ENCODE measurements around the gene SIGLECL1.

The SIGLECL1 gene

DNA sequence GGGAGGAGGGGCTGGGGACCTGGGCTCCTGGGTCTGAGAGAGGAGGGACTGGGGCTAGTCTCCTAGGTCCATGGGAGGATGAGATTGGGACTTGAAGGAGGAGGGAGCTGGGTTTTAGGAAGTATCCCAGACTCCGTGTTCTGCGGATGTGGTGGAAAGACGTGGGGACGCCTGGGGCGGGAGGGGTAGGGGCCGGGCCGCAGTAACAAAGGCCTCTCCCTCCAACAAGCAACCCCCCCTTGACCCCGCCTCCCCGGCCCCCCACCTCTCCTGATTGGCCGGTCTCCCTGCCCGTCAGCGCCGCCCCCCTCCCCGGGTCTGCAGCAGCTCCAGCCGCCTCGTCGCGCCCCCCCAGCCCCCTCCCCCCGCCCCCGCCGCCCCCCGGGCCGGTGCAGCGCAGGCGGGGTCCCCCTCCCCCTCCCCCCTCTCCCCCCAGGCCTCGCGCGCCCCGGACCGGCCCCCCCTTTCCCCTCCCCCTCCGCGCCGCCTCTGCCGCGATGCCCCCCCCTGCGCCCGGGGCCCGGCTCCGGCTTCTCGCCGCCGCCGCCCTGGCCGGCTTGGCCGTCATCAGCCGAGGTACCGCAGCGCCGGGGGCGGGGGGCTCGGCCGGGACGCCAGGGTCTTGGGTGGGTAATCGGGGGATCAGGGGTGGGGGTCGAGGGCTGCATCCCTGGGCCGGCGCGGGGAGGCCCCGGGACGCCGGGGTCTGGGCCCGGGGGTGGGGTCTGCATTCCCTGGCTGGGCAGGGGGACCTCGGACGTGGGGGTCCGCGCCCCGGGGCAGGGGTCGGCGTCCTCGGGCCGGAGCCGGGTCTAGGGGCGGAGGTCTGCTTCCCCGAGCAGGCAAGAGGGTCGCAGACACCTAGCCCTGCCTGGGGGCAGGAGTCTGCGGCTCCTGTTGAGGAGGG, 60.7 kb downstream of the SIGLECL1 start, which contains the start of gene IGLON5:
Gene IGLON5, plus strand, starts transcription at position 294 of the 907 bp plus-strand sequence. Its CDS starts 204 bp downstream, at position 498.
- H3K4me3 ChIP-seq (ENCODE audit: low read depth, low read length) = no peak within 1 kb of the TSS
- DNase-seq (ENCODE audit: low read depth) = no peak
- TF ChIP-seq, protein P1, sequence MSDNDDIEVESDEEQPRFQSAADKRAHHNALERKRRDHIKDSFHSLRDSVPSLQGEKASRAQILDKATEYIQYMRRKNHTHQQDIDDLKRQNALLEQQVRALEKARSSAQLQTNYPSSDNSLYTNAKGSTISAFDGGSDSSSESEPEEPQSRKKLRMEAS (IDR thresholded peaks at IDR 0.05; ENCODE audit: low read depth, low read length) = no peak
- no peak for TF ChIP-seq MYC (IDR thresholded peaks at IDR 0.05; ENCODE audit: low read depth, low read length)
- TF ChIP-seq, protein P2, sequence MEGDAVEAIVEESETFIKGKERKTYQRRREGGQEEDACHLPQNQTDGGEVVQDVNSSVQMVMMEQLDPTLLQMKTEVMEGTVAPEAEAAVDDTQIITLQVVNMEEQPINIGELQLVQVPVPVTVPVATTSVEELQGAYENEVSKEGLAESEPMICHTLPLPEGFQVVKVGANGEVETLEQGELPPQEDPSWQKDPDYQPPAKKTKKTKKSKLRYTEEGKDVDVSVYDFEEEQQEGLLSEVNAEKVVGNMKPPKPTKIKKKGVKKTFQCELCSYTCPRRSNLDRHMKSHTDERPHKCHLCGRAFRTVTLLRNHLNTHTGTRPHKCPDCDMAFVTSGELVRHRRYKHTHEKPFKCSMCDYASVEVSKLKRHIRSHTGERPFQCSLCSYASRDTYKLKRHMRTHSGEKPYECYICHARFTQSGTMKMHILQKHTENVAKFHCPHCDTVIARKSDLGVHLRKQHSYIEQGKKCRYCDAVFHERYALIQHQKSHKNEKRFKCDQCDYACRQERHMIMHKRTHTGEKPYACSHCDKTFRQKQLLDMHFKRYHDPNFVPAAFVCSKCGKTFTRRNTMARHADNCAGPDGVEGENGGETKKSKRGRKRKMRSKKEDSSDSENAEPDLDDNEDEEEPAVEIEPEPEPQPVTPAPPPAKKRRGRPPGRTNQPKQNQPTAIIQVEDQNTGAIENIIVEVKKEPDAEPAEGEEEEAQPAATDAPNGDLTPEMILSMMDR (IDR thresholded peaks at IDR 0.05; ENCODE audit: low read depth, low read length) = no peak
- TF ChIP-seq POLR2A (IDR thresholded peaks at IDR 0.05; ENCODE audit: extremely low read depth, insufficient read length) = no peak

- no peak overlapping the region for H3K4me3 ChIP-seq (ENCODE audit: low read depth, low read length)
- DNase-seq (ENCODE audit: low read depth) = no peak
- TF ChIP-seq MYC (IDR thresholded peaks at IDR 0.05; ENCODE audit: low read depth, low read length) (no peak), POLR2A (IDR thresholded peaks at IDR 0.05; ENCODE audit: extremely low read depth, insufficient read length) (no peak)
- TF ChIP-seq, protein P2 (IDR thresholded peaks at IDR 0.05; ENCODE audit: low read depth, low read length) = no peak
- TF ChIP-seq, protein P1 (IDR thresholded peaks at IDR 0.05; ENCODE audit: low read depth, low read length) = no peak
Observed at GRCh38 chr19:51316688-51317087, 65.8 kb downstream of the SIGLECL1 start.

GRCh38 chr19:51317376-51317775, 66.5 kb downstream of the SIGLECL1 start:
- peak; percentile 59 for DNase-seq (ENCODE audit: low read depth)
- no peak overlapping the region for H3K4me3 ChIP-seq (ENCODE audit: low read depth, low read length)
- no peak for TF ChIP-seq MYC (IDR thresholded peaks at IDR 0.05; ENCODE audit: low read depth, low read length)

- H3K4me3 ChIP-seq (ENCODE audit: low read depth, low read length) = no peak overlapping the region
- TF ChIP-seq MYC (IDR thresholded peaks at IDR 0.05; ENCODE audit: low read depth, low read length) (no peak), POLR2A (IDR thresholded peaks at IDR 0.05; ENCODE audit: extremely low read depth, insufficient read length) (no peak)
- TF ChIP-seq, protein P1 (IDR thresholded peaks at IDR 0.05; ENCODE audit: low read depth, low read length) = no peak
- TF ChIP-seq, protein P2 (IDR thresholded peaks at IDR 0.05; ENCODE audit: low read depth, low read length) = no peak
- DNase-seq (ENCODE audit: low read depth) = no peak
Observed at GRCh38 chr19:51317968-51318367, 67.1 kb downstream of the SIGLECL1 start.
